CD4-positive, alpha-beta T cell treated with Interleukin-12 subunit alpha and Interleukin-12 subunit beta, for 1 hour (primary cell): ENCODE data around the gene CPT1A.

Experiments
- DNase-seq: peaks from one replicate; pipeline ENCODE4 v3.0.0-alpha.2; 2020

The CPT1A gene

GRCh38 chr11:68751004-68751325 is 90.8 kb downstream of the CPT1A start:
- no peak for DNase-seq

- DNase-seq = peak; percentile 22
These were observed 91.3 kb downstream of the CPT1A start for GRCh38 chr11:68750195-68751003.

- DNase-seq = no peak
These were observed 92.2 kb downstream of the CPT1A start for GRCh38 chr11:68749229-68750123.

- DNase-seq = no peak
These were observed 93.7 kb downstream of the CPT1A start for GRCh38 chr11:68748061-68748460.

GRCh38 chr11:68743539-68743938 is 98.2 kb downstream of the CPT1A start:
- no peak for DNase-seq

- no peak for DNase-seq
These were observed 100.3 kb downstream of the CPT1A start for GRCh38 chr11:68741463-68741862.

- no peak for DNase-seq
These were observed 106.1 kb downstream of the CPT1A start for GRCh38 chr11:68735646-68736045.

- DNase-seq = no peak
These were observed 106.6 kb downstream of the CPT1A start for GRCh38 chr11:68735125-68735524.

- DNase-seq = no peak
These were observed 107.6 kb downstream of the CPT1A start for GRCh38 chr11:68734111-68734510.

- DNase-seq = no peak
These were observed 113.9 kb downstream of the CPT1A start for GRCh38 chr11:68727783-68728182.

GRCh38 chr11:68724293-68724692 is 117.4 kb downstream of the CPT1A start:
- DNase-seq = no peak

- DNase-seq = no peak
These were observed 119.6 kb downstream of the CPT1A start for GRCh38 chr11:68722143-68722542.

- DNase-seq = no peak
These were observed 120.6 kb downstream of the CPT1A start for GRCh38 chr11:68721075-68721474.

- DNase-seq = no peak
These were observed 126.1 kb downstream of the CPT1A start for GRCh38 chr11:68715456-68716122.

- no peak for DNase-seq
These were observed 127.5 kb downstream of the CPT1A start for GRCh38 chr11:68714060-68714856.

- no peak for DNase-seq
These were observed 130.6 kb downstream of the CPT1A start for GRCh38 chr11:68711114-68711513.

- no peak for DNase-seq
These were observed 131.3 kb downstream of the CPT1A start for GRCh38 chr11:68710409-68710808.

GRCh38 chr11:68709062-68709461 is 132.7 kb downstream of the CPT1A start:
- no peak for DNase-seq

GRCh38 chr11:68707527-68707926 is 134.2 kb downstream of the CPT1A start:
- DNase-seq = no peak

- no peak for DNase-seq
These were observed 136.8 kb downstream of the CPT1A start for GRCh38 chr11:68704887-68705286.
